NCI-H2081 (cell line): ENCODE results near the gene NAALADL2.
"Not testable (repeated sequence)": the region's sequence is repeated elsewhere in the genome, so short reads cannot be mapped to it uniquely, and the experiment has no call there.

Experiments
- DNase-seq, 2 experiments: peaks; one replicate each; lab custom pipeline; 2025; lab: John Stamatoyannopoulos, UW

The NAALADL2 gene

DNA sequence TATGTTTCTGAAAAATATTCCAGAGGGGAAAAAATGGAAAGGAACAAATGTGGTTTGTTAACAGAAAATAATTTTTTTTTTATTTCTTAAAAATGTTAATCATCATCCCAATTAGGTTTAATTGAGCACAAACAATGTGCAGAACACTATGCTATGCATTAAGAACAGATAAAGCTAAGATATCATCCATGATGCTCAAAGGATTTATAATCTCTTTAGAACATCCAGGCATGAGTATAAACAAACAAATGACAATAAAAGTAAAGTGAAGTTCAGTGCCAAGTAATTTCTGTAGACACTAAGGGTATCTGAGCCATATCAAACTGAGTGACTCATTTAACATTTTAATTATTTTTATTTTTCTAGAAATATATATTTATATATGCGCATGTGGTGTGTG is 732.2 kb downstream of the NAALADL2 start:
- DNase-seq, result no peak

DNA sequence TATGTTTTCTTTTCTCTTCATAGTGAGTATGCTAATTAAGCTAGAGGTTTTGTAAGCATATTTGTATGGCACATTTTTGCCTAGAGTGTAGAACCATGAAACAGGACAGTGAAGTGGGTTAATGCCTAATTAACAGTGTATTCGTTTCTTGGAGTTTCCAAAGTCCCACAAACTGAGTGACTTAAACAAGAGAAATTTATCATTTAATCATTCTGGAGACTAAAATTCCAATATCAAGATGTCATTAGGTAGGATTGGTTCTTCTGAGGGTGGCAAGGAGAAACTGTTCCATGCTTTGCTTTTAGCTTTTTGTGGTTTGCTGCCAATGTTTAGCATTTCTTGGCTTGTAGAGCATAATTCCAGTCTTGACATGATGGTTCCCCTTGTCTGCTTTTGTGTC is 734.2 kb downstream of the NAALADL2 start:
- DNase-seq, result no peak

DNA sequence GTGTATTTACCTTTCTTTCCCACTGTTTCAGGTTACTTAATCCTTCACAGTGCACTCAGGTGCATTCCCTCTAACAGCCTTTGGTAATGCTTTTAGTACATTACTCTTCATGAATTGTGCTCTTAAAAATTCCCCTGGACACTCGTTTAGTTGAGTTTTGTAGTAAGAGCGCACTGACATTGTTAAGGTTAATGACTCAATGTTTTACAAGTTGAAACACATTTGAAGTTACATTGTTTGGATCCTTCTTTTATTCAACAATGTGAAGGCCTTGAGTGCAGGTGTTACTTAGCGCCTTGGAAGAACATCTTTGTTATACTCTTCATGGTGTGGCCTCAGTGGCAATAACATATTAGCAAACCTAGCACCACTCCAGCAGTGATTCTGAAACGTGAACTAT is 739.6 kb downstream of the NAALADL2 start:
- DNase-seq, result no peak

DNA sequence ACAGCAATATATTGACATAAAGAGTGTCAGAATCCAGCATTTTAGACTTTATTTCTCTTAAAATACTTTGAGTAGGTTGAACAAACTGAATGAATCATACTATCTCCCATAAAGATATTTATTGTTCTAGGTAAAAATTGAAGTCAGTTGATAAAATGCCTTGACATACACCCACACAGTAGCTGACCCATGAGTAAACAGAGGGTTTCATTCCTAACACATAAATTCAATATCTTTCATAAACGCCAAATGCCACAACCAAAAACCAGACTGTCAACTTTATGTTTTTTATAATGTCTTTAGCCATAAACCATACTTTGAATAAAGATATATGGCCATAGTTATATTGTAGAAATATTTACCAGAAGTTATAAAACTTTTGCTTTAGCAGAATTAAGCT is 742.4 kb downstream of the NAALADL2 start:
- DNase-seq, result no peak

DNA sequence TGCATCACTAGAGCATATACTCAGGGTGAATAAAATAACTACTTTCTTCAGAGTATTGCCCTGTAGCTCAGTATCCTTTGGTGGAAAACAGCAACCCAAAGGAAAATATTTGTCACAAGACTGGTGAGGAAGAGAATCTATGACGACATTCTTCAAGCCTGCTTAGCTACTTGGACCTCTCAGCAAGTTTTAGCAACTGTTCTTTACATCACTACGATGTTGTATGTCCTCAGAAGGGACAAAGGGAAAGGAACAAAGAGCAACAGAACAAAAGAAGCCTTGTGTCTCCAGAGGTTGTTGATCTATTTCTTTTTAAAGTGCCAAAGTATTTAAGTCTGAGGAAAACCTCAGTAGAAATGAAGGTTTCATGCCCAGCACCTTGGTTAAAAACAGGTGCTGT is 746.7 kb downstream of the NAALADL2 start:
- DNase-seq, result no peak

DNA sequence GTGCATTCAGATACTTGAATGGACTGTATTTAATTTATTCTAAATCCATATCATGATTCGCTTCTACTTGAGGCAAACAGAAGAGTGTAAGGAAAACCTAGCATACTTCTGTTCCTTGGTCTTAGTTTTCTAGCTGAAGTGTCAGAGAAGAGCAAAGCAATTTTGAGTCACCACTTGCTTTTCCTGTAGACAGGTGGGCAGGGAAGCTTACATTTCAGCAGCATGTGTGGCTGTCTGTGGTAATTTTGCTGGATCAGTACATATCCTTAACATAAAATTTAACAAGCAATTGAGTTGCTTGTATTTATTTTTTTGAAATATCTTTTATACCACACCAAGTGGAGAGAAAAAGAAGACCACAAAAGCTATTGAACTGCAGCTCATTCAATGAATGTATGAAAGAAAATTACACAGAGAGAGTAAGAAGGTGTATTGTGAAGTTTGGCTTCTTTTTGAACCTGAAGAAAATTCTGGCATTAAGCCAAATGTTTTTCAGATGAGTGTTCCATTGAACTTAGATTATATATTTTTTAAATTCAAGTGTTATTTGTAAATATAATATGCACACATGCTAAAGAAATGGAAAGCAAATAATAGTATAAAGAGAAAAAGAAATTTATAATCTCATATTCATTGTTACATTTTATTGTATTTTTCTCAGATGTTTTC is 747.6 kb downstream of the NAALADL2 start:
- DNase-seq, result peak; percentile 35 to 55

DNA sequence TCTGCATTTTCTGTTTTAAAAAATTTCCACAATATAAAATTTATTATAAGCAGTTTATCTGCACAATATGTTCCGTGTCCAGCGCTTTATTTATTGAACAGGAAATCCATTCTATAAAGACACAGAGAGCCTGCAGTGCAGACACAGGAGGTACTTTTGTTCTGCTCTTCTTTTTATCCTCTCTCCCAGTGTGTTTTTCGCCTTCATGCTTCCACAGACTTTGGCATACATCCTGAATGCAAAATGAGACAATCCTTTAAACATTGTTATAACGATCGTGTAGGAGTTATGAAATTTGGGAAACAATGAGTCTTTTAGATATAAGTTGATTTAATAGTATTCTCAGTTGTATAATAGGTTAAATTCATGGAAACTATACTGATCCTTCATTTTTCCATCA is 749.2 kb downstream of the NAALADL2 start:
- DNase-seq, result peak; percentile 54 to 79

DNA sequence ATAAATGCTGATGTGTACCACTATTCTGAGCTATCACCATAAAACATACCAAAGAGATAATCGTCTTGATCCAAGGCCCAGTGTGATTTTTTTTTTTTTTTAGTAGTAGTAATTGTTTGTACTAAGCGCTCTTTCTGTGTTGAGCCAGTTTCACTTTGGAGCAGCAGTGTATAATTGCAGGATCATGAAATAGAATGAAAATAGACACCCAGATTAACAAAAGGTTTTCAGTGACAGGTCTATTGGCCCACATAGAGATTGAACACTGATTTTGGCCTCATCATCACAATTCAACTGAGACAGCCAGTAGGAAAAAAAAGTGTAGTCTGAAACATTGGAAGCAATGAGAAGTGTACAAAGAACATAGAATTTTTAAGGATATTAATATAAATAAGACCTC is 749.8 kb downstream of the NAALADL2 start:
- DNase-seq, result peak; percentile 65 to 82

DNA sequence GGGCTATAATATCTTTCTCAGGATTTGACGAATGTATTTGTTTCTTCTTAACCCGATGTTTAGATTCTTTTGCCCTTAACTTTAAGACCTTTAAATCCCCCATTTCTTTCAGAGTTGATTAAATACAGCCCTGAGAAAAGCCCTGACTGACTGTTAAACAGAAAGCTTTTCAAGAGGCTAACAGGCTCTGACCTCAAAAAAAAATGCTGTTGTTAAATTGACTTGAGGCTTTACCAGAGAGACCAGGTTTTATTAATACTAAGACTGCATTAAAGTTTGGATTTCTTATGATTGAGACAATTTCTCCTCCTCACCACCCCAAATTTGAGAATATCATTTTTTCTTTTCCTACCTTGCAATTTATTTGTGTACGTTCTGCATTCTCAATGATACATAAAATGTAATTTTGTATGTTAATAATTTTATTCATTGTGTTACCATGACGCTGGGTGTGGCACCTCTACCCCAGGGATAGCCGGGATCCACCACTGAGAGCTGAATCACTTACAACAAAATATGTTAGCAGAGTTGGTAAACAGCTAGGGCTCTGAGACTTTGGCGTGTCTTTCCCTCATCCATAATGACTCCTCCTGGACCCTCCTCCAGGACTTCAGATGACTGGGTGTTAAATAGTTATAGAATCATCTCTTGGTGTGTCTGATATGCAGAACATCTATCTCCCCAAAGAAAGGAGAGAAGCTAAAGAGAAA is 753.5 kb downstream of the NAALADL2 start:
- DNase-seq, result no peak

DNA sequence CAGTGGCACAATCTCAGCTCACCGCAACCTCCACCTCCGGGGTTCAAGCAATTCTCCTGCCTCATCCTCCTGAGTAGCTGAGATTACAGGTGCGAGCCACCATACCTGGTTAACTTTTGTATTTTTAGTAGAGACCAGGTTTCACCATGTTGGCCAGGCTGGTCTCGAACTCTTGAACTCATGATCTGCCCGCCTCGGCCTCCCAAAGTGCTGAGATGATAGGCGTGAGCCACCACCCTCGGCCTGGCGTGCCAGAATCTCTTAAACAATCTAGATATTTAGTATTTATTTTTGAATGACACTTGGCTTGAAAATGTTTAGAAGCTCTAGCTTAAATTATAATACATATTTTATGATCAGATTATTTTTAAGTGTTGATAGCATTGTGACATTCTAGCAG is 755.0 kb downstream of the NAALADL2 start:
- not testable (repeated sequence) for DNase-seq

DNA sequence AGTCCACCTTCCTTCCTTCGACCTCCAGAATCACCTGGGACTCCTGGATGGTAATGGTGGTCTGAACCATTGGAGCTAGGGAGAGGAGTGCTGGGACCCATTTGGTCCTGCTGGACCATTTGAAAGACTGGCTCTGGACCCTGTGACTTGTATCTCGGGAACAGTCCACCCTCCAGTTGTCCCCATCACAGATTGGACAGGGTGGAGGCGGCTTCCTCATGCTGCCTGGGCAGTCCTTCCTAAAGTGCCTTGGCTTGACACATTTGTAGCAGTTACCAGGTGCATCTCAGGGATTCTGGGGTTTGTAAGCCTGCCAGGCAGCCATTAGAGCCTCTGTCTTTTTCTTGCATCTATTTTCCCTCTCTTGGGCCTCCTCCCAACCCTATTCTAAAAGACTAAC is 758.1 kb downstream of the NAALADL2 start:
- DNase-seq, result no peak

DNA sequence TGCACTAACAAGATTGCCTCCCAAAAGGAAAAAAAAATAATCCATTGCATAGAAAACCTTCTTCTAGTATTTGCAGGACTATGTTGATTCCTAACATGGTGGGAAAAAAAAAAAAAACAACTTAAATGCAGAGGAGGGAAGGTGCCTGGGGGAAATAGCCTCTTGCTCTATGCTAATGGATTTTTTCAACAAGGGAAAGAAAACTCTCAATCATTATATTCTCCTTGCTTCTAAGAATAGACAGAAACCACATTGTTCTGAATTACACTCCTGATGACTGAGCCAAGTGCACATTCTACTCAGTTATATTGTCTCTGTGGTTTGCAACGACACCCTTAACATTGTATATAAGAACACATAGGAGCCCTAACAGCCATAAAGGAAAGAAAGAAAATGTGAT is 760.2 kb downstream of the NAALADL2 start:
- DNase-seq, result no peak

DNA sequence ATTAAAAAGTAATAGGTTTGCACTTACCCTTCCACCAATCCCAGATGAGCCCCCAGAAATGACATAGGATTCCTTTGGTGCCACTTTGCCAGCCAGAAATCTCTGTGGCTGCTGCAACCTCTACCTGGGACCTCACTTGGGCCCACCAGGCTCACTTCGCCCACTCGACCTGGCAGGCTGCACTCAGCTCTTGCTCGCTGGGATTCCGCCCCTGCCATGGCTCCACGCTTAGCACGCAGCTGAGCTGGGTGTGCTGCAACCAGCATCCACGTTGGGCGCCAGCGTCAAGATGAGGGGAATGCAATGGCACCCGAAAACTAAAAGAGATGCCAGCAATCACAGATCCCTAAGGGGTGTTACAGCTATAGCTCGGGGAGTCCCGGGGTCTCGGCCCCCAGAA is 761.0 kb downstream of the NAALADL2 start:
- no peak for DNase-seq

DNA sequence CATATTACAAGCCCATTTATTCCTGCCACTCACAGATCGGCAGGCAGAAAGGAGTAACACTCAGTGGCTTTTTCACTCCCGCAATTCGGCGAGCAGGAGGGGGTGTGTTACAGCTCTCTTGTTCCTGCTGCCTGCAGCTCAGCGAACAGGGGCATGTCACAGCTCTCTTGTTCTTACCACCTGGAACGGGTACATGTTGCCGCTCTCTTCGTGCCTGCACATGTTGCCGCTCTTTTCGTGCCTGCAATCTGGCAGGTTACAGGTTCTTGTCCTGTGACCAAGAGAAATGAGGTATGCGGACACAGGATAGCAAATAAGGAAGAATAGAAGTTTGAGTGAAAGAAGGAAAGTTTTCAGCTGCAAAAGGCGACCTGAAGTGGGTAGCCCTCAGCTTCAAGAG is 761.4 kb downstream of the NAALADL2 start:
- no peak for DNase-seq

DNA sequence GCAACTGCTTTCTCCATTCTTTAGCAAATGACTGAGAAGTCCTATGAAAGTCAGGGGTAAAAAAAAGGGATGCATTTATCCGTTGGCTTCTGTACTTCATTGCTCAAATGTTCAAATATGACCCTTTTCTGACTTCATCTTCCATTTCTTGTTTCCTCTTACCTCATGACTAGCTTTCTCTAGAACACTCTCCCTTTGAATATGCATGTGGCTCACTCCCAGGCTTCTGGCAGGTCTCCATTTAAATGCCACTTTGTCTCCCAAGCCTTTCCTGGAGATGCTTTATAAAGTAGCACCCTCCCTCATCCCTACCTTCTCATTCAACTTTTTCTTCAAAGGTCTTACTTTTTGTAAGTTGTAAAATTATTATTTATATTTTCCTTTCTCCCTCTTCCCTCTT is 781.8 kb downstream of the NAALADL2 start:
- DNase-seq, result no peak

DNA sequence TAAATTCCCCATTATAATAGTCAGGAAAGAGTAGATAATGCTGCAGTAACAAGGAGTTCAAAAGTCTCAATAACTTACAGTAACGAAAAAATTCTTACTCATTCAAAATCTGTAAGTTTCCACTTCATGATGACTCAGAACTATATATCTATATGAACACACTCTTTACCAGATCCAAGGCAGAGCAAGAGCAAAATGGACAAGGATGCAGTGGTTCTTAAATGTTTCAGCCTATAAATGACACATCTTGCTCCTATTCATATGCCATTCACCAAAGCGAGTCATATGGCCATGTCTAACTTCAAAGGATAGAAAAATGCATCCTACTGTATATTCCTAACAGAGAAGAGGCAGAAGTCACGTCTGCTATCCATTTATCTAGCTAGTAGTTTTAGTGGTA is 787.7 kb downstream of the NAALADL2 start:
- no peak for DNase-seq

DNA sequence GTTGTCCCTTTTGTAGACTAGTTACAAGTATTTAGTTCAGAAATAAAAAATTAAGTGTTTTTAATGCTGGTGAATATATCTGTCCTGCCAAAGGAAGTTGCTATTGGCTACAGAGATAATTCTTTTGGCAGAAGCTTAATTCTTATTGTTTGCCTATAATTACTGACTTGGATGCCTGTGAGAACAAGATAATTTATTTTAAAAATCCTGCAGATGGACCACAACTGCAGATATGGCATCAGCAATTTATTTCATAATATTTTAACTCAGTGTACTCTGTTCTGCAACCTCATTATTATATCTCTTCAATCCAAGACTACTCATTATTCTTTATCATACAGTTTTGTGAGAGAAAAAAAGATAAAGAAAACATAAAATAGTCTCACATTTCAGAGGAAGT is 789.8 kb downstream of the NAALADL2 start:
- no peak for DNase-seq

DNA sequence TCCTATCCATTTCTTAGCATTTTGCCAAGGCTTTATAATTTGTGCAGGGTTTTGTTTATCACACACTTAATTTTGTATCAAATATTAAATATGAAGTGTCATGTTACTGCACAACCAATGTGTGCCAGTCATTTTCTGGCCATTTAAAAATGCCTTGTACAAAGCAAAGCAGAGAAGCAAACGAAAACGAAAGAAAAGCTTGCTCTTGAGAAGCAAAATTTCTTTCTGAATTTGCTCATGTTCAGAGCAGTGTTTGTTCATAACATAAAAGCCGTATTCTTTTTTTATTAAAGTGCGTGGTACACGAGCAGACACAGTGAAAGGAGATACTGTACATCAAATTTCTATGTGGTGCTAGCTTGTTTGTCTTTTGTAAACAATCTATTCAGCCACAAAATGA is 792.6 kb downstream of the NAALADL2 start:
- peak in 1 of 2 experiments; percentile 47 for DNase-seq

DNA sequence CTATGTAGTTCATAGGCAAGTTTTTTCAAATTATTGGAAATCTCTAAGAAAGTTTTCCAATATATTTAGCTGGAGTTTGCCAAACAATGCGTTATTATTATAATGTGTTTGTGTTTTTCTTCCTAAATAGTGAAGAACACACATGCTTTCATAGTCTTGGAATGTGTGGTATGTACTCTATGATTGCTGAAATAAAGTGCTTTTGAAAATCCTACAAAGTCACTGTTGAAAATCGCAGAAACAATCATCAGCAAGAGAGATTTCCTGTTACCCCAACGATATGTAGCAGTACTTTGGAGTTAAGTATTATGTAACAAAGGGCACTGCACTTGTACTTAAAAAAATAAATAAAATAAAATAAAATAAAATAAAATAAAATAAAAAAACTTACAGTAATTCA is 796.2 kb downstream of the NAALADL2 start:
- DNase-seq, result no peak

DNA sequence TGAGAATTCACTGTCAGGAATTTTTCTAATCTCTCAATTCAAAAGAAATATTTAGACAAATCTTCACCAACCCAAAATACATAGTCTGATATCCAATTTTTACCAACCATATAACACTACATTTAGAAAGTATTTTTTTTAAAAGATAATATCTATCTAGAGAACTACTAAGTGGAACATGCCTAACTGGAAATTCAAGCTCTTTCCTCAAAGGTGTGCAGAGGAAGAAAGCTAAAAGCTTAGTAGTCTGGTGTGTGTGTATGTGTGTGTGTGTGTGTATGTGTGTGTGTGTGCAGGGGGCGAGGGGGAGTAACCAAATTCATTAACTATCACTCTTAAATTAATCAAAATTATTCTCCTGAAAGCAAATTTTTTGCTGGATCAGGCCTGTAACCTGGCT is 797.3 kb downstream of the NAALADL2 start:
- DNase-seq, result no peak

DNA sequence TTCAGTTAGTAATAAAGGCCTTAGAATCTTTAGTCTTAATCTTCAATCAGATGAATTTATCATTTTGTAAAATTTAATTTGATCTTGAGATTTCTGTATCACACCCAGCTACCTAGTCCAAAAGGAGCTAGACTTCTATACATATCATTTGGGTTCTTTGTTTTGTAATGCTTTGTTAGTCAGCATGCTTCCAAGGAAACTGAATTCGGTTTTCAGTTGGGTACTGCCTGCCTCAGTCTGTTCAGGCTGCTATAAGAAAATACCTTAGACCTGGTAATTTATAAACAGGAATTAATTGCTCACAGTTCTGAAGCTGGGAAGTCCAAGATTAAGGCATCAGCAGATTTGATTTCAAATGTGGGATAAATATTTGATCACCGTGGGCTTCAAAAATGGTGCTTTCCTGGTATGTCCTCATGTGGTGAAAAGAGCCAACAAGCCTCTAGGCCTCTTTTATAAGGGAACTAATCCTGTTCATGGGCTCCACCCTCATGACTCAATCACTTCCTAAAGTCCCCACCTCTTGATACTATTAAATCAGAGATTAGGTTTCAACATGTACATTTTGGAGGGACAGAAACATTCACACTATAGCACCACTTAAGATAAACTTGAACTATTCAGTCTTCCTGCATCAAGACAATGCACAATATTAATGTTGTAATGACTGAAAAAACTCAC is 800.7 kb downstream of the NAALADL2 start:
- no peak for DNase-seq

DNA sequence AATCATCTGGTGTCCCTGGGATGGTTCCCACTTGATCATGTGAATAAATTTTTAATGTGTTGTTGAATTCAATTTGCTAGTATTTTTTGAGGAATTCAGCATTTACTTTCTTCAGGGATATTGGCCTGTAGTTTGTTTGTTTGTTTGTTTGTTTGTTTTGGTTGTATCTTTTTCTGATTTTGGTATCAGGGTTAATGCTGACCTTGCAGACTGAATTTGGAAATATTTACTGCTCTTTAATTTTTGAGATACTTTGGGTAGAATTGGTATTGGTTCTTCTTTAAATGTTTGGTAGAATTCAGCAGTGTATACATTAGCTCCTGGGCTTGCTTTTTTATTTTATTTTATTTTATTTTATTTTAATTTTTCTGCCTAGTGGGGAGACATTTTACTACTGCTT is 803.7 kb downstream of the NAALADL2 start:
- no peak for DNase-seq

DNA sequence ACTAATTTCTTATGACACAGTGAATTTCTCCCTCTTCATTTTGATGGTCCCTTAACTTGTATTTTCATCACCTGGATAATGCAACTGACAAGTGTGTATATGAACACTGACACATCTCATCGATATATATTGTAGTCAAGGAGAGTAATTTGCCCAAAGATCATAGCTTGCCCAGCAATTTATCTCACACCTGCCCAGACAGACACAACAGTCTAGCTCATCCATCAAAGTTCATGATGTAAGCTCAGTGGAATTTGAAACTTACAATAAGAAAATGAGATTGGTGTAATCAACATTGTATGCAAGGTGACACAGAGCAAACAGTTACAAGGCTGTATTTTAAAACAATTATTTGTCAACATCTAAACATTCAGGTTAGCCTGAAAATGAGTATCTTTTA is 805.8 kb downstream of the NAALADL2 start:
- DNase-seq, result peak in 1 of 2 experiments; percentile 22
